ENCODE measurements around the gene CARS1. TPM values are rescaled to one million over a fixed set of nuclear protein-coding genes. Genes with fewer than 3 reads are reported as not detected.
A peak's percentile ranks its signal among the peaks of the same experiment; 100 is the strongest.

CARS1 gene
- total RNA-seq, 1 donor, result 106 TPM

- Histone ChIP-seq H4K20me1 (ENCODE audit: insufficient read depth, low read length) (peaks cover 50% of the 10 kb centered on the region), H3K4me1 (ENCODE audit: insufficient read depth, low read length) (peaks cover 19% of the 10 kb centered on the region), H3K27ac (ENCODE audit: low read depth, low read length) (peak overlapping the region; percentile 88), H3K27me3 (ENCODE audit: insufficient read depth, low read length) (no peaks in the 10 kb centered on the region), H3K9me3 (ENCODE audit: low read depth, low read length) (no peaks in the 10 kb centered on the region), H3K36me3 (ENCODE audit: insufficient read depth, low read length) (peaks cover 44% of the 10 kb centered on the region), H3K4me2 (ENCODE audit: insufficient read depth, low read length) (peak overlapping the region; percentile 68), H3K79me2 (ENCODE audit: insufficient read depth, low read length) (peaks cover 94% of the 10 kb centered on the region), H2AFZ (ENCODE audit: low read length) (peak overlapping the region; percentile 33), H3K4me3 (ENCODE audit: insufficient read depth, low read length) (peak overlapping the region; percentile 3)
- DNase-seq (ENCODE audit: insufficient read length, low spot score, missing footprints), result peak; percentile 54
- no peak for TF ChIP-seq CTCF (IDR thresholded peaks at IDR 0.05; ENCODE audit: extremely low read depth, low read depth, low read length)
Observed at GRCh38 chr11:3050386-3051195, 6.6 kb downstream of the CARS1 start.

- H3K4me2 ChIP-seq (ENCODE audit: insufficient read depth, low read length), result peak overlapping the region; percentile 68
- peak; percentile 53 for TF ChIP-seq CTCF (IDR thresholded peaks at IDR 0.05; ENCODE audit: extremely low read depth, low read depth, low read length)
- peak overlapping the region; percentile 88 for H3K27ac ChIP-seq (ENCODE audit: low read depth, low read length)
- peak overlapping the region; percentile 33 for H2AFZ ChIP-seq (ENCODE audit: low read length)
- H3K79me2 ChIP-seq (ENCODE audit: insufficient read depth, low read length), result peaks cover 95% of the 10 kb centered on the region
- H3K4me3 ChIP-seq (ENCODE audit: insufficient read depth, low read length), result peak overlapping the region; percentile 23
- peaks cover 56% of the 10 kb centered on the region for H4K20me1 ChIP-seq (ENCODE audit: insufficient read depth, low read length)
- peaks cover 49% of the 10 kb centered on the region for H3K36me3 ChIP-seq (ENCODE audit: insufficient read depth, low read length)
- H3K4me1 ChIP-seq (ENCODE audit: insufficient read depth, low read length), result peaks cover 19% of the 10 kb centered on the region
- H3K27me3 ChIP-seq (ENCODE audit: insufficient read depth, low read length), result no peaks in the 10 kb centered on the region
- DNase-seq (ENCODE audit: insufficient read length, low spot score, missing footprints), result peak; percentile 99
- no peaks in the 10 kb centered on the region for H3K9me3 ChIP-seq (ENCODE audit: low read depth, low read length)
Observed at GRCh38 chr11:3049430-3050243, 7.6 kb downstream of the CARS1 start.

- peaks cover 97% of the 10 kb centered on the region for H3K79me2 ChIP-seq (ENCODE audit: insufficient read depth, low read length)
- no peaks in the 10 kb centered on the region for H3K27me3 ChIP-seq (ENCODE audit: insufficient read depth, low read length)
- H3K27ac ChIP-seq (ENCODE audit: low read depth, low read length), result peak overlapping the region; percentile 44
- peak; percentile 29 for DNase-seq (ENCODE audit: insufficient read length, low spot score, missing footprints)
- H3K9me3 ChIP-seq (ENCODE audit: low read depth, low read length), result no peaks in the 10 kb centered on the region
- no peak for TF ChIP-seq CTCF (IDR thresholded peaks at IDR 0.05; ENCODE audit: extremely low read depth, low read depth, low read length)
- peaks cover 35% of the 10 kb centered on the region for H3K4me1 ChIP-seq (ENCODE audit: insufficient read depth, low read length)
- H4K20me1 ChIP-seq (ENCODE audit: insufficient read depth, low read length), result peaks cover 60% of the 10 kb centered on the region
- H3K4me3 ChIP-seq (ENCODE audit: insufficient read depth, low read length), result no peak overlapping the region
- H3K36me3 ChIP-seq (ENCODE audit: insufficient read depth, low read length), result peaks cover 41% of the 10 kb centered on the region
- H3K4me2 ChIP-seq (ENCODE audit: insufficient read depth, low read length), result no peak overlapping the region
- H2AFZ ChIP-seq (ENCODE audit: low read length), result no peak overlapping the region
Observed at GRCh38 chr11:3047637-3048036, 9.6 kb downstream of the CARS1 start.

- Histone ChIP-seq H3K4me3 (ENCODE audit: insufficient read depth, low read length) (no peak overlapping the region), H4K20me1 (ENCODE audit: insufficient read depth, low read length) (peaks cover 66% of the 10 kb centered on the region), H3K79me2 (ENCODE audit: insufficient read depth, low read length) (peaks cover 97% of the 10 kb centered on the region), H3K4me2 (ENCODE audit: insufficient read depth, low read length) (no peak overlapping the region), H3K9me3 (ENCODE audit: low read depth, low read length) (no peaks in the 10 kb centered on the region), H3K36me3 (ENCODE audit: insufficient read depth, low read length) (peaks cover 36% of the 10 kb centered on the region), H3K4me1 (ENCODE audit: insufficient read depth, low read length) (peaks cover 35% of the 10 kb centered on the region), H3K27me3 (ENCODE audit: insufficient read depth, low read length) (no peaks in the 10 kb centered on the region), H3K27ac (ENCODE audit: low read depth, low read length) (no peak overlapping the region), H2AFZ (ENCODE audit: low read length) (no peak overlapping the region)
- TF ChIP-seq CTCF (IDR thresholded peaks at IDR 0.05; ENCODE audit: extremely low read depth, low read depth, low read length), result no peak
- peak; percentile 37 for DNase-seq (ENCODE audit: insufficient read length, low spot score, missing footprints)
Observed at GRCh38 chr11:3046641-3047040, 10.6 kb downstream of the CARS1 start.

Measured in osteoblast (primary cell).